Endothelial cell of umbilical vein (primary cell): Measurements from ENCODE around the gene CARMIL1. TPM values are rescaled to one million over a fixed set of nuclear protein-coding genes. Genes with fewer than 3 reads are reported as not detected.

Experiments
- BruUV-seq: library from RNA; stranded (reverse); fragments of 400-500 nt; replicated peaks from 2 replicates; lab custom pipeline; 2021; lab: Mats Ljungman, UMichigan
- CTCF ChIA-PET: fragments of 300-600, 350-600 bp; sonication (Branson Sonifier 250); formaldehyde crosslinking; loops from one replicate; lab custom pipeline; 2021; ENCODE audit warnings: antibody characterized with exemption, inconsistent platforms; lab: Charles Lee
- POLR2A ChIA-PET: fragments of 300-600, 350-600 bp; sonication (Branson Sonifier 250); formaldehyde crosslinking; loops from one replicate; lab custom pipeline; 2021; ENCODE audit warnings: antibody characterized with exemption, inconsistent platforms; lab: Charles Lee
- DNase-seq: peaks from one replicate; pipeline ENCODE4 v3.0.0-alpha.2; 2011; ENCODE audit warnings: low read depth, low spot score
- FAIRE-seq: peaks from 2 replicates; lab custom pipeline; 2011; peaks lifted over from hg19 to GRCh38; lab: Jason Lieb, UNC
- H2AFZ ChIP-seq: 2 replicates; pipeline ENCODE4 v1.6.0; 2012; ENCODE audit warnings: low read depth, low read length, control low read depth, inconsistent platforms
- H3K27ac ChIP-seq: 2 replicates; pipeline ENCODE4 v1.5.1; 2011; ENCODE audit warnings: low read depth, mild to moderate bottlenecking, control low read depth, low read length, moderate library complexity; ENCODE audit not compliant: insufficient read depth
- H3K27me3 ChIP-seq, 2 experiments: 2 replicates each; pipeline versions ENCODE4 v1.6.0 to v1.6.1; 2011; ENCODE audit warnings: low read length in 2 of 2, mixed read lengths in 1 of 2; ENCODE audit not compliant: control insufficient read depth in 2 of 2, insufficient read depth in 2 of 2
- H3K36me3 ChIP-seq, 2 experiments: 2 replicates in 1 of 2; 3 replicates in 1 of 2; pipeline ENCODE4 v1.5.1; 2011; ENCODE audit warnings: low read length in 2 of 2, mild to moderate bottlenecking in 1 of 2, moderate library complexity in 1 of 2; ENCODE audit not compliant: control insufficient read depth in 2 of 2, insufficient read depth in 2 of 2; ENCODE audit errors: extremely low read depth in 1 of 2
- H3K4me1 ChIP-seq: 3 replicates; pipeline ENCODE4 v1.5.1; 2011; ENCODE audit warnings: mild to moderate bottlenecking, low read length; ENCODE audit not compliant: control insufficient read depth, insufficient read depth; ENCODE audit errors: extremely low read depth
- H3K4me2 ChIP-seq: 2 replicates; pipeline ENCODE4 v1.6.1; 2011; ENCODE audit warnings: low read length, control low read depth, mixed read lengths; ENCODE audit not compliant: insufficient read depth
- H3K4me3 ChIP-seq, 3 experiments: fragments of 200-600 bp in 1 of 3; sonication (generic), shearing (Covaris generic) in 1 of 3; replicated peaks in 1 of 3; 2 replicates each; pipeline ENCODE4 v1.5.1; 2011 to 2016; ENCODE audit warnings: control low read depth in 3 of 3, low read length in 3 of 3, mild to moderate bottlenecking in 2 of 3, inconsistent platforms in 1 of 3, low read depth in 1 of 3, moderate library complexity in 1 of 3; ENCODE audit not compliant: insufficient read depth in 1 of 3
- H3K79me2 ChIP-seq: 2 replicates; pipeline ENCODE4 v1.6.0; 2012; ENCODE audit warnings: low read length, inconsistent platforms; ENCODE audit not compliant: control insufficient read depth, insufficient read depth
- H3K9ac ChIP-seq: replicated peaks from 2 replicates; pipeline ENCODE3; 2011; ENCODE audit warnings: low read length, control low read depth; ENCODE audit not compliant: insufficient read depth; ENCODE audit errors: extremely low read depth
- H3K9me1 ChIP-seq: replicated peaks from 3 replicates; pipeline ENCODE4 v1.6.0; 2011; ENCODE audit warnings: mild to moderate bottlenecking, low read length; ENCODE audit not compliant: control insufficient read depth, insufficient read depth; ENCODE audit errors: extremely low read depth
- H3K9me3 ChIP-seq: replicated peaks from 2 replicates; pipeline ENCODE4 v1.5.1; 2012; ENCODE audit warnings: low read length, inconsistent platforms; ENCODE audit not compliant: control insufficient read depth, insufficient read depth
- H4K20me1 ChIP-seq: replicated peaks from 2 replicates; pipeline ENCODE3; 2011; ENCODE audit warnings: mild to moderate bottlenecking, low read length; ENCODE audit not compliant: control insufficient read depth, insufficient read depth; ENCODE audit errors: extremely low read depth
- EZH2 ChIP-seq: IDR thresholded peaks from 2 replicates; pipeline ENCODE4 v1.6.1; 2012; ENCODE audit warnings: borderline replicate concordance, low read depth, mild to moderate bottlenecking, moderate library complexity, low read length, inconsistent platforms; ENCODE audit not compliant: severe bottlenecking
- FOS ChIP-seq: IDR thresholded peaks from 2 replicates; pipeline ENCODE4 v1.6.1; 2011; ENCODE audit warnings: mild to moderate bottlenecking, low read length, moderate library complexity, borderline replicate concordance; ENCODE audit not compliant: insufficient read depth
- GATA2 ChIP-seq: IDR thresholded peaks from 2 replicates; pipeline ENCODE4 v1.7.0; 2011; ENCODE audit warnings: low read depth, mild to moderate bottlenecking, moderate library complexity, mixed read lengths, low read length; ENCODE audit not compliant: insufficient read length, insufficient read depth
- JUN ChIP-seq: IDR thresholded peaks from 2 replicates; pipeline ENCODE4 v1.6.1; 2011; ENCODE audit warnings: borderline replicate concordance, low read depth; ENCODE audit not compliant: insufficient read length, insufficient read depth
- MYC ChIP-seq: IDR thresholded peaks from one replicate; pipeline ENCODE4 v1.6.1; 2011; ENCODE audit warnings: mild to moderate bottlenecking, low read depth, low read length
- POLR2A ChIP-seq: IDR thresholded peaks from 2 replicates; pipeline ENCODE4 v1.6.1; 2012; ENCODE audit warnings: low read depth, mild to moderate bottlenecking, control low read depth, low read length
- POLR2AphosphoS5 ChIP-seq: IDR thresholded peaks from 2 replicates; pipeline ENCODE4 v1.6.1; 2012; ENCODE audit warnings: low read depth, mild to moderate bottlenecking, control low read depth, low read length, moderate library complexity; ENCODE audit not compliant: insufficient read depth
- dilution Hi-C: fragments of 300-500 bp; cut with MboI; formaldehyde crosslinking; loops from one replicate; pipeline ENCODE4 v1.15.0; 2019; ENCODE audit warnings: low sequenced_read_pairs; ENCODE audit not compliant: extremely low pct_ligation_motif_present
- intact Hi-C: fragments of 100-400 bp; cut with micrococcal nuclease; formaldehyde crosslinking; loops from one replicate; pipeline ENCODE4 v1.10.0; 2022
- polyA plus RNA-seq, 4 experiments: library from polyadenylated mRNA; depleted of rRNA in 3 of 4; stranded (reverse) in 3 of 4; unstranded in 1 of 4; fragments of >200 nt; gene quantifications; 2 replicates each; pipeline versions ENCODE4 v1.2.1 to v1.2.3, GENCODE V29; 2011 to 2012; ENCODE audit warnings: missing spikeins in 1 of 4
- total RNA-seq: library from RNA; stranded (reverse); gene quantifications from 2 replicates; pipeline ENCODE4 v1.2.3, GENCODE V29; 2021
- TF ChIP-seq, protein P1 (sequence below), 2 donors: IDR thresholded peaks; 1 replicate in 1 of 2; 2 replicates in 1 of 2; pipeline ENCODE4 v1.5.1; 2011; ENCODE audit warnings: low read length in 2 of 2, mild to moderate bottlenecking in 2 of 2, moderate library complexity in 2 of 2, control low read depth in 1 of 2, inconsistent platforms in 1 of 2, low read depth in 1 of 2; ENCODE audit not compliant: insufficient read depth in 1 of 2; ENCODE audit errors: extremely low read depth in 1 of 2
- TF ChIP-seq, protein P2 (sequence below): IDR thresholded peaks from 2 replicates; pipeline ENCODE4 v1.6.1; 2011; ENCODE audit not compliant: insufficient read depth, insufficient read length

Gene CARMIL1
- total and polyA plus RNA-seq, 2 donors (not counting 3 experiments of a cell fraction or from before 2014, with no cell fraction given): 1.3 to 8.7 TPM

DNA sequence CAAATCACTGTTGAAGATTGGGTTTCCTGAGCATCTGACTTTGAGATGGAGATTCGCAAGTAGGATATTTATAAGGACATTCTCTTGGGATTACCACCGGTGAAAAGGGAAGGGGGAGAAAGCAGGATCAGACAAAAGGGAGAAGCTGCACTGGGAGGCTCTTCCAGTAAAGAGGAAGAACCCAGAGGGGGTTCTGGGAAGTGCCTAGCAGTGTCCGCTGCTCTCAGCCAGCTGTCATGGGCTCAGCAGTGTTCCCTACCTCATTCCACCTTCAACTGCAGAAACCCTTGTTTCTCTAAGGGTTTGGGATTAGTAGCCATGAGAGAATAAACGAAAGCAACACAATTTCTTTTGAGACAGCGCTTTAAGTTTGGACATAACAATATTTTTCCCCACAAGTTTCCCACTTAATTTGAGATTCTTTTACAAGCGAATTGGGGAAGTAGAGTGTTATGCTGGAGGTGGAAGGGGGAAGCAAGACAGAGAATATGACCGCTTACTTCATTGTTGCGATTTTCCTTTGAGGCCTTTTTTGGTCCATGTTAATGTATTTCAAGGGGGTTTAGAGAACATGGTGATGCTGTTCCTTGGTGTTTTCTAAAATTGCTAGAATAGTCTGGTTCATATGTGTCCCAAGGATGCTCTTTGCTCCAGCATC is 218.3 kb downstream of the CARMIL1 start:
- Histone ChIP-seq H3K4me3 (no peak overlapping the region), H3K9ac (no peak overlapping the region), H3K79me2 (no peaks in the 10 kb centered on the region), H3K9me1 (no peaks in the 10 kb centered on the region), H3K36me3 (no peaks in the 10 kb centered on the region), H2AFZ (no peak overlapping the region), H4K20me1 (no peaks in the 10 kb centered on the region), H3K4me1 (no peaks in the 10 kb centered on the region), H3K4me2 (no peak overlapping the region), H3K27ac (no peak overlapping the region), H3K27me3 (no peaks in the 10 kb centered on the region), H3K9me3 (no peaks in the 10 kb centered on the region)
- DNase-seq (no peak), FAIRE-seq (no peak)
- ChIA-PET CTCF (interaction anchor here (1.0 kb wide), 1 partner anchor 8 kb away, joined by 4 read pairs; no protein-coding TSS in a partner anchor), POLR2A (no interaction called here)
- TF ChIP-seq, protein P1, sequence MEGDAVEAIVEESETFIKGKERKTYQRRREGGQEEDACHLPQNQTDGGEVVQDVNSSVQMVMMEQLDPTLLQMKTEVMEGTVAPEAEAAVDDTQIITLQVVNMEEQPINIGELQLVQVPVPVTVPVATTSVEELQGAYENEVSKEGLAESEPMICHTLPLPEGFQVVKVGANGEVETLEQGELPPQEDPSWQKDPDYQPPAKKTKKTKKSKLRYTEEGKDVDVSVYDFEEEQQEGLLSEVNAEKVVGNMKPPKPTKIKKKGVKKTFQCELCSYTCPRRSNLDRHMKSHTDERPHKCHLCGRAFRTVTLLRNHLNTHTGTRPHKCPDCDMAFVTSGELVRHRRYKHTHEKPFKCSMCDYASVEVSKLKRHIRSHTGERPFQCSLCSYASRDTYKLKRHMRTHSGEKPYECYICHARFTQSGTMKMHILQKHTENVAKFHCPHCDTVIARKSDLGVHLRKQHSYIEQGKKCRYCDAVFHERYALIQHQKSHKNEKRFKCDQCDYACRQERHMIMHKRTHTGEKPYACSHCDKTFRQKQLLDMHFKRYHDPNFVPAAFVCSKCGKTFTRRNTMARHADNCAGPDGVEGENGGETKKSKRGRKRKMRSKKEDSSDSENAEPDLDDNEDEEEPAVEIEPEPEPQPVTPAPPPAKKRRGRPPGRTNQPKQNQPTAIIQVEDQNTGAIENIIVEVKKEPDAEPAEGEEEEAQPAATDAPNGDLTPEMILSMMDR (IDR thresholded peaks at IDR 0.05; ENCODE audit: extremely low read depth in 1 of 2, insufficient read depth in 1 of 2, low read depth in 1 of 2, low read length in 2 of 2): no peak
- no peak for TF ChIP-seq POLR2AphosphoS5
- no peak for TF ChIP-seq POLR2A
- BruUV-seq: no TSS peak
- dilution Hi-C loops: no loop called here
- intact Hi-C loops: no loop called here

- no peak overlapping the region for H3K4me2 ChIP-seq
- no peak overlapping the region for H2AFZ ChIP-seq
- H3K4me1 ChIP-seq: no peaks in the 10 kb centered on the region
- BruUV-seq: no TSS peak
- TF ChIP-seq JUN (no peak), GATA2 (no peak), POLR2AphosphoS5 (no peak), MYC (no peak), POLR2A (no peak), FOS (no peak), EZH2 (no peak)
- TF ChIP-seq, protein P1 (IDR thresholded peaks at IDR 0.05; ENCODE audit: extremely low read depth in 1 of 2, insufficient read depth in 1 of 2, low read depth in 1 of 2, low read length in 2 of 2): no peak
- TF ChIP-seq, protein P2, sequence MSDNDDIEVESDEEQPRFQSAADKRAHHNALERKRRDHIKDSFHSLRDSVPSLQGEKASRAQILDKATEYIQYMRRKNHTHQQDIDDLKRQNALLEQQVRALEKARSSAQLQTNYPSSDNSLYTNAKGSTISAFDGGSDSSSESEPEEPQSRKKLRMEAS: no peak
- no peaks in the 10 kb centered on the region for H3K79me2 ChIP-seq
- no peaks in the 10 kb centered on the region for H3K9me3 ChIP-seq
- H3K36me3 ChIP-seq: no peaks in the 10 kb centered on the region
- no peaks in the 10 kb centered on the region for H3K27me3 ChIP-seq
- no peaks in the 10 kb centered on the region for H4K20me1 ChIP-seq
- FAIRE-seq: no peak
- ChIA-PET POLR2A (no interaction called here), CTCF (interaction anchor here (1.0 kb wide), 1 partner anchor 9 kb away, joined by 4 read pairs; no protein-coding TSS in a partner anchor)
- intact Hi-C loops (no loop called here), dilution Hi-C loops (no loop called here)
- no peaks in the 10 kb centered on the region for H3K9me1 ChIP-seq
- H3K9ac ChIP-seq: no peak overlapping the region
- no peak overlapping the region for H3K27ac ChIP-seq
- H3K4me3 ChIP-seq: no peak overlapping the region
- DNase-seq: no peak
These were observed 219.3 kb downstream of the CARMIL1 start for GRCh38 chr6:25498505-25498904.
